Neural cell (in vitro differentiated cells): Measurements from ENCODE around the gene RPL22. TPM values are rescaled to one million over a fixed set of nuclear protein-coding genes. Genes with fewer than 3 reads are reported as not detected.

Source experiments
- H2AFZ ChIP-seq: fragments of 200-600, 300-800 bp; sonication (generic), shearing (Covaris generic); 2 replicates; pipeline ENCODE4 v1.6.0; 2014; ENCODE audit warnings: low read depth, mild to moderate bottlenecking, antibody characterized with exemption, low read length, moderate library complexity
- H3F3A ChIP-seq: fragments of 200-600 bp; shearing (Covaris generic); 2 replicates; pipeline ENCODE4 v1.6.1; 2016; ENCODE audit warnings: mild to moderate bottlenecking, moderate library complexity, mixed read lengths, antibody characterized with exemption, low read length; ENCODE audit not compliant: insufficient read depth, poor library complexity, severe bottlenecking
- H3K27ac ChIP-seq: fragments of 200-600, 300-800 bp; sonication (generic), shearing (Covaris generic); 2 replicates; pipeline ENCODE4 v1.5.1; 2014; ENCODE audit warnings: mild to moderate bottlenecking, low read length, moderate library complexity
- H3K27me3 ChIP-seq: fragments of 300-800, 200-600 bp; sonication (generic), shearing (Covaris generic); 2 replicates; pipeline ENCODE4 v1.6.0; 2014; ENCODE audit warnings: mild to moderate bottlenecking, low read depth, low read length, moderate library complexity; ENCODE audit not compliant: insufficient read depth
- H3K36me3 ChIP-seq: fragments of 300-800, 200-600 bp; sonication (generic), shearing (Covaris generic); 2 replicates; pipeline ENCODE4 v1.5.1; 2014; ENCODE audit warnings: mild to moderate bottlenecking, antibody characterized with exemption, low read length, moderate library complexity; ENCODE audit not compliant: insufficient read depth
- H3K4me2 ChIP-seq: fragments of 300-800, 200-600 bp; sonication (generic), shearing (Covaris generic); 2 replicates; pipeline ENCODE4 v1.6.0; 2014; ENCODE audit warnings: mild to moderate bottlenecking, low read length
- H3K4me3 ChIP-seq: fragments of 300-800, 200-600 bp; sonication (generic), shearing (Covaris generic); 2 replicates; pipeline ENCODE4 v1.5.1; 2014; ENCODE audit warnings: mild to moderate bottlenecking, low read length, moderate library complexity
- H3K79me2 ChIP-seq: fragments of 200-600 bp; shearing (Covaris generic); replicated peaks from 2 replicates; pipeline ENCODE4 v1.6.0; 2014; ENCODE audit warnings: mild to moderate bottlenecking, low read length, moderate library complexity; ENCODE audit not compliant: insufficient read depth
- H3K9ac ChIP-seq: fragments of 300-800, 200-600 bp; sonication (generic), shearing (Covaris generic); 2 replicates; pipeline ENCODE4 v1.6.1; 2016; ENCODE audit warnings: mild to moderate bottlenecking, low read length, mixed read lengths
- H3K9me2 ChIP-seq: fragments of 200-600 bp; shearing (Covaris generic); 2 replicates; pipeline ENCODE4 v1.6.1; 2016; ENCODE audit warnings: mild to moderate bottlenecking, low read length, mixed read lengths; ENCODE audit not compliant: insufficient read depth
- H3K9me3 ChIP-seq: fragments of 200-600, 300-800 bp; sonication (generic), shearing (Covaris generic); 2 replicates; pipeline ENCODE4 v1.6.1; 2016; ENCODE audit warnings: mild to moderate bottlenecking, mixed run types, low read length, moderate library complexity, mixed read lengths
- H4K20me1 ChIP-seq: fragments of 200-600 bp; shearing (Covaris generic); 2 replicates; pipeline ENCODE4 v1.6.1; 2016; ENCODE audit warnings: mild to moderate bottlenecking, mixed run types; ENCODE audit not compliant: insufficient read depth
- EP300 ChIP-seq: fragments of 450-650 bp; conservative IDR thresholded peaks from 2 replicates; pipeline ENCODE4 v1.6.1; 2014; ENCODE audit warnings: antibody characterized with exemption, mild to moderate bottlenecking, moderate library complexity; ENCODE audit not compliant: poor library complexity, severe bottlenecking
- EZH2 ChIP-seq: fragments of 200-600, 300-800 bp; shearing (Covaris generic), sonication (generic); IDR thresholded peaks from 2 replicates; pipeline ENCODE4 v1.6.1; 2014; ENCODE audit warnings: antibody characterized with exemption, low read length, borderline replicate concordance, mild to moderate bottlenecking; ENCODE audit not compliant: insufficient read depth, poor library complexity, severe bottlenecking
- MXI1 ChIP-seq: fragments of 450-650 bp; conservative IDR thresholded peaks from 2 replicates; pipeline ENCODE4 v1.6.1; 2014; ENCODE audit warnings: antibody characterized with exemption, mild to moderate bottlenecking; ENCODE audit not compliant: poor library complexity, severe bottlenecking
- POLR2AphosphoS5 ChIP-seq: IDR thresholded peaks from 2 replicates; pipeline ENCODE4 v1.6.1; 2012
- RAD21 ChIP-seq: fragments of 450-650 bp; conservative IDR thresholded peaks from 2 replicates; pipeline ENCODE4 v1.6.1; 2014; ENCODE audit warnings: antibody characterized with exemption, mild to moderate bottlenecking, moderate library complexity
- SMC3 ChIP-seq: fragments of 450-650 bp; conservative IDR thresholded peaks from 2 replicates; pipeline ENCODE4 v1.6.1; 2014; ENCODE audit warnings: antibody characterized with exemption, mild to moderate bottlenecking, moderate library complexity; ENCODE audit not compliant: poor library complexity
- TAF1 ChIP-seq: IDR thresholded peaks from 2 replicates; pipeline ENCODE4 v1.6.1; 2012; ENCODE audit warnings: low read depth
- polyA plus RNA-seq: library from polyadenylated mRNA; depleted of rRNA; stranded (reverse); fragments of >200 nt; gene quantifications from 2 replicates; pipeline ENCODE4 v1.2.3, GENCODE V29; 2014
- TF ChIP-seq, protein P1 (sequence below): fragments of 450-650 bp; IDR thresholded peaks from 2 replicates; pipeline ENCODE4 v1.5.1; 2014; ENCODE audit warnings: antibody characterized with exemption, mild to moderate bottlenecking, moderate library complexity; ENCODE audit not compliant: poor library complexity, severe bottlenecking
- TF ChIP-seq, protein P2 (sequence below): IDR thresholded peaks from 2 replicates; pipeline ENCODE4 v1.6.1; 2012; ENCODE audit warnings: borderline replicate concordance

The RPL22 gene
- polyA plus RNA-seq, 1 donor from 2014 or later: 294 TPM

DNA sequence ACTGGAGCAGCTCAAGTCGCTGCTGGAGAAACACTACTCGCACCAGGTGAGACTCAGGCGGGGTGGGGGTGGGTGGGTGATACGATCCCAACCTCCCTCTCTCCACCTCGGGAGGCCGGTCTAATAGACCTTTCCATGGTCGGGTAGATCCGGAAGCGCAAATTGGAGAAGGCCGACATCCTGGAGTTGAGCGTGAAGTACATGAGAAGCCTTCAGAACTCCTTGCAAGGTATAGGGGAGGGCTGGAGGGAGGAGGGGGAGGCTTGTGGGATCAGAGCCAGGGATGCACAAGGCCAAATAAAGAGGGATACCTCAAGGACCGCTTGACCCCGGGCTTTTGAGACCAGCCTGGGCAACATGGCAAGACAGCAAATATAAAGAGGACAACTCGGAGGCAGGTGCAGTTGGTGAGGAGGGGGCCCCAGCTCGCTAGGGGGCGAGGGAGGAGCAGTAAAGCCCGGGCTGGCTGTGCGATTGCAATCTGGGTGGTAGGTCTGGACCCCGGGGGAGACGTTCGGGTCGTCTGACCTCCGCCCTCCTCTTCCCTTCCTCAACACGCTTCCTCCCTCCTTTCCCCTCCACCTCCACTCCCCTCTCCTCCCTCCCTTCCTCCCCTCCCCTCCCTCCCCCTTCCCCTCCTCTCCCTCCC is 45.1 kb upstream of the RPL22 start:
- Histone ChIP-seq H3K27me3 (peaks cover 61% of the 10 kb centered on the region), H3K79me2 (no peaks in the 10 kb centered on the region), H3K27ac (no peak overlapping the region), H3K4me2 (no peak overlapping the region), H3K9ac (peak overlapping the region; percentile 5), H4K20me1 (no peaks in the 10 kb centered on the region), H3K4me3 (peak overlapping the region; percentile 43), H2AFZ (no peak overlapping the region), H3K36me3 (no peaks in the 10 kb centered on the region), H3K9me3 (no peaks in the 10 kb centered on the region), H3F3A (no peaks in the 10 kb centered on the region), H3K9me2 (no peaks in the 10 kb centered on the region)
- TF ChIP-seq EZH2: no peak
- no peak for TF ChIP-seq RAD21
- no peak for TF ChIP-seq TAF1
- TF ChIP-seq POLR2AphosphoS5: no peak
- no peak for TF ChIP-seq MXI1
- TF ChIP-seq, protein P1, sequence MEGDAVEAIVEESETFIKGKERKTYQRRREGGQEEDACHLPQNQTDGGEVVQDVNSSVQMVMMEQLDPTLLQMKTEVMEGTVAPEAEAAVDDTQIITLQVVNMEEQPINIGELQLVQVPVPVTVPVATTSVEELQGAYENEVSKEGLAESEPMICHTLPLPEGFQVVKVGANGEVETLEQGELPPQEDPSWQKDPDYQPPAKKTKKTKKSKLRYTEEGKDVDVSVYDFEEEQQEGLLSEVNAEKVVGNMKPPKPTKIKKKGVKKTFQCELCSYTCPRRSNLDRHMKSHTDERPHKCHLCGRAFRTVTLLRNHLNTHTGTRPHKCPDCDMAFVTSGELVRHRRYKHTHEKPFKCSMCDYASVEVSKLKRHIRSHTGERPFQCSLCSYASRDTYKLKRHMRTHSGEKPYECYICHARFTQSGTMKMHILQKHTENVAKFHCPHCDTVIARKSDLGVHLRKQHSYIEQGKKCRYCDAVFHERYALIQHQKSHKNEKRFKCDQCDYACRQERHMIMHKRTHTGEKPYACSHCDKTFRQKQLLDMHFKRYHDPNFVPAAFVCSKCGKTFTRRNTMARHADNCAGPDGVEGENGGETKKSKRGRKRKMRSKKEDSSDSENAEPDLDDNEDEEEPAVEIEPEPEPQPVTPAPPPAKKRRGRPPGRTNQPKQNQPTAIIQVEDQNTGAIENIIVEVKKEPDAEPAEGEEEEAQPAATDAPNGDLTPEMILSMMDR: no peak
- TF ChIP-seq EP300: no peak
- TF ChIP-seq, protein P2, sequence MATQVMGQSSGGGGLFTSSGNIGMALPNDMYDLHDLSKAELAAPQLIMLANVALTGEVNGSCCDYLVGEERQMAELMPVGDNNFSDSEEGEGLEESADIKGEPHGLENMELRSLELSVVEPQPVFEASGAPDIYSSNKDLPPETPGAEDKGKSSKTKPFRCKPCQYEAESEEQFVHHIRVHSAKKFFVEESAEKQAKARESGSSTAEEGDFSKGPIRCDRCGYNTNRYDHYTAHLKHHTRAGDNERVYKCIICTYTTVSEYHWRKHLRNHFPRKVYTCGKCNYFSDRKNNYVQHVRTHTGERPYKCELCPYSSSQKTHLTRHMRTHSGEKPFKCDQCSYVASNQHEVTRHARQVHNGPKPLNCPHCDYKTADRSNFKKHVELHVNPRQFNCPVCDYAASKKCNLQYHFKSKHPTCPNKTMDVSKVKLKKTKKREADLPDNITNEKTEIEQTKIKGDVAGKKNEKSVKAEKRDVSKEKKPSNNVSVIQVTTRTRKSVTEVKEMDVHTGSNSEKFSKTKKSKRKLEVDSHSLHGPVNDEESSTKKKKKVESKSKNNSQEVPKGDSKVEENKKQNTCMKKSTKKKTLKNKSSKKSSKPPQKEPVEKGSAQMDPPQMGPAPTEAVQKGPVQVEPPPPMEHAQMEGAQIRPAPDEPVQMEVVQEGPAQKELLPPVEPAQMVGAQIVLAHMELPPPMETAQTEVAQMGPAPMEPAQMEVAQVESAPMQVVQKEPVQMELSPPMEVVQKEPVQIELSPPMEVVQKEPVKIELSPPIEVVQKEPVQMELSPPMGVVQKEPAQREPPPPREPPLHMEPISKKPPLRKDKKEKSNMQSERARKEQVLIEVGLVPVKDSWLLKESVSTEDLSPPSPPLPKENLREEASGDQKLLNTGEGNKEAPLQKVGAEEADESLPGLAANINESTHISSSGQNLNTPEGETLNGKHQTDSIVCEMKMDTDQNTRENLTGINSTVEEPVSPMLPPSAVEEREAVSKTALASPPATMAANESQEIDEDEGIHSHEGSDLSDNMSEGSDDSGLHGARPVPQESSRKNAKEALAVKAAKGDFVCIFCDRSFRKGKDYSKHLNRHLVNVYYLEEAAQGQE: no peak
- no peak for TF ChIP-seq SMC3

- Histone ChIP-seq H3K9ac (peak within 1 kb of the TSS; percentile 60), H3K4me3 (peak within 1 kb of the TSS; percentile 68), H3K36me3 (no peaks in the 10 kb centered on the region), H4K20me1 (no peaks in the 10 kb centered on the region), H3K27me3 (peaks cover 64% of the 10 kb centered on the region), H3K4me2 (no peak within 1 kb of the TSS), H3K9me2 (no peaks in the 10 kb centered on the region), H3F3A (no peaks in the 10 kb centered on the region), H2AFZ (no peak within 1 kb of the TSS), H3K9me3 (no peaks in the 10 kb centered on the region), H3K79me2 (no peaks in the 10 kb centered on the region), H3K27ac (no peak within 1 kb of the TSS)
- TF ChIP-seq POLR2AphosphoS5: no peak
- TF ChIP-seq SMC3: no peak
- TF ChIP-seq TAF1: no peak
- no peak for TF ChIP-seq RAD21
- TF ChIP-seq, protein P2: no peak
- no peak for TF ChIP-seq MXI1
- TF ChIP-seq, protein P1: no peak
- TF ChIP-seq EP300: no peak
- TF ChIP-seq EZH2: no peak
Measured at GRCh38 chr1:6243993-6244392, 44.6 kb upstream of the RPL22 start, which contains the start of gene HES3. Gene HES3, plus strand, starts transcription at chr1:6244179. Its CDS starts 187 bp downstream, at chr1:6244366.
